ENCODE results near the gene WFDC1.

The WFDC1 gene

GRCh38 chr16:84294531-84295142, at the start of gene WFDC1:
TSS of gene WFDC1 (plus strand) at chr16:84294878. CDS start at chr16:84294972, 94 bp downstream.
- DNase-seq: no peak

GRCh38 chr16:84245956-84246678, 48.6 kb upstream of the WFDC1 start:
- DNase-seq: no peak

DNA sequence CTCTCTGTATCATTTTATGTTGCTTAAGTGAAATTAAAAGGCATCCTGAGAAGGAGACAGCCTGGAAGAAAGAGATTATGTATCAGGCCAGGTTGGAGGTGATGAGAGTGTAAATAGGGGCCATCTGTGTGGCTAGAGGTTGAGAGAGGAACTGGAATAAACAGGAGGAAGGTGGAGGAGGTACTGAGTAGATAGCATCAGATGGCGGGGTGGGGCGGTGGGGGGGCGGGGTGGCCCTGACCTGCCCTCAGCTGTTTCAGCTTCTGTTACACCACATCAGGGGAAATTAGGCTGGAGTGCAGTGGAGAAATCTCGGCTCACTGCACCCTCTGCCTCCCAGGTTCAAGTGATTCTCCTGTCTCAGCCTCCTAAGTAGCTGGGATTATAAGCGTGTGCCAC, 48.0 kb upstream of the WFDC1 start:
- no peak for DNase-seq

- no peak for DNase-seq
Observed at GRCh38 chr16:84247331-84247730, 47.3 kb upstream of the WFDC1 start.

GRCh38 chr16:84247844-84248243, 46.8 kb upstream of the WFDC1 start:
- DNase-seq: no peak

- DNase-seq: no peak
Observed at GRCh38 chr16:84252184-84252583, 42.5 kb upstream of the WFDC1 start.

DNA sequence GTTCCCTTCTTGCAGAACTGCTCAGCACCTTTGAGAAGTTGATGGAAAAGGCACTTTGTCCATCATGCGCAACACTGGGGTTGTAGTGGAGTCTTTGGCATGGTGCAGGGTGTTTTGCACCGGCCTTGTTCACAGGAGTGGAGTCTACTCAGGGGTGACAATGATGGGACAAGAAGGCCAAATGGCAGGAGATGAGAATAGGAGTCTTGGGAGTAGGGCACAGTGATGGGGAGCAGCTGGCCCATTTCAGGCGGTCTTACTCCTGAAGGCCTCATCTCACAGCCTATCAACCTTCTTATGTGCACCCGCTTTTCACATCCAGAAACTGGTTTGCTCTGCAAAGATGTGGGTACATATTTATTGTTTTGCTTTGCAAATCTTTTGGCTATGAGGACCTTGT, 41.5 kb upstream of the WFDC1 start:
- DNase-seq: no peak

DNA sequence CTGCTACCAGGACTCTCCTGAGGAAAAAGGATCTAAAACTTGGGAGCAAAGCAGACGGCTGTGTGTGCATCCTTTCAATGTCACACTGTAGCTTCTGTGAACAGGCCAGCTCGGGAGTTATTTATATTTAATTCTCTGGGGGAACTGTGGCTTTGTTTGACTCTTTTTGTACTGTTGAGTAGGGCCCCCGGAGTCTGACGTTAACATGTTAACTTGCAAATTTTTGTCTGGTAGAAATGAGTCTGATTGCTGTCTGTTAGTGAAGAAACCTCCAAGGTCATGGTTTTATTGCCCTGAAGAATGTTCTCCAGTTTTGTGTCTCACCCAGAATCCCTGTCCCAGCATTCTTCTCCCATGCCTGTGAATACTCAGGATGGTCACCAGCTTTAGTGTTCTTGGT, 40.6 kb upstream of the WFDC1 start:
- no peak for DNase-seq

- DNase-seq: no peak
Observed at GRCh38 chr16:84255050-84255810, 39.4 kb upstream of the WFDC1 start.

DNA sequence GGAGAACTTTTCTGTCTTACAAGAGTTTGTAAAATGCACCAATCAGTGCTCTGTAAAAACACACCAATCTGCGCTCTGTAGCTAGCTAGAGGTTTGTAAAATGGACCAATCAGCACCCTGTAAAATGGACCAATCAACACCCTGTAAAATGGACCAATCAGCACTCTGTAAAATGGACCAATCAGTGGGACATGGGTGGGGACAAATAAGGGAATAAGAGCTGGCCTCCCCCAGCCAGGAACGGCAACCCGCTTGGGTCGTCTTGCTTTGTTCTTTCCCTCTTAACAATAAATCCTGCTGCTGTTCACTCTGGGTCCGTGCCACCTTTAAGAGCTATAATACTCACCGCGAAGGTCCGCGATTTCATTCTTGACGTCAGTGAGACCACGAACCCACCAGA, 36.4 kb upstream of the WFDC1 start:
- DNase-seq: no peak

DNA sequence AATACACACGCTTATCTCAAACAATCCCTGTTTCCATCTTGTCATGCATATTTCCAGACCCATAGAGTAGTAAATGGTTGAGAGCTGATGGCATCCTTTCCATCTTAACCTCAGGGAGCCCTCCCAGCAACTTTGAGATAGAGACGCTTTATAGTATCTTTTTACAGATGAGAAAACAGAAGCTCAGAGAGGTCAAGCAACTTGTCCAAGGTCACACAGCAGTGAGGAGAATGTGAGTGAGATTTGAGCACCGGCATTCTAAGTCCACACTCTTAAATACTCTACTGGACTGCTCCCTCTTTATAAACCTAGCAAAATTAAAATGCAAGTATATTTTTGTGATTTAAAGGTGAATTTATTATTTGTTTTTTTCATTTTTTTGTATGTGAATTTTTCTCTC, 35.0 kb upstream of the WFDC1 start:
- no peak for DNase-seq

- DNase-seq: no peak
Observed at GRCh38 chr16:84260766-84261554, 33.7 kb upstream of the WFDC1 start.

DNA sequence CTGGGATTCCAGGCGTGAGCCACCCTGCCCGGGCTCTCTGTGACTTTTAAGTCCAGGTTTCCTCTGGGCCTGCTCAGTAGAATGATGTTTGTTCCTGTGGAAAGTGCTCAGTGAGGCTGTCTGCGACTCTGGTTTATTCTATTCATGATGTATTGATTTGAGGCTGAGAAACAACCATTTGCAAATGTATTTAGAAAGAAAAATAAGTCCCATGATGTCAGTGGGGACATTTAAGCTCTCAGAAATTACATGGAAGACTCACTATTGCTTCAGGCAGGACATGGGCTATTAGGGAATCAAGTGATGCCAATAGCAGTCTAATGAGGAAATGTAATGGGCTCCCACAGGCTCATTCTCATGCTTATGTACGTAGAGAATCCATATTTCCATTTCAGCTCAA, 32.6 kb upstream of the WFDC1 start:
- no peak for DNase-seq

DNA sequence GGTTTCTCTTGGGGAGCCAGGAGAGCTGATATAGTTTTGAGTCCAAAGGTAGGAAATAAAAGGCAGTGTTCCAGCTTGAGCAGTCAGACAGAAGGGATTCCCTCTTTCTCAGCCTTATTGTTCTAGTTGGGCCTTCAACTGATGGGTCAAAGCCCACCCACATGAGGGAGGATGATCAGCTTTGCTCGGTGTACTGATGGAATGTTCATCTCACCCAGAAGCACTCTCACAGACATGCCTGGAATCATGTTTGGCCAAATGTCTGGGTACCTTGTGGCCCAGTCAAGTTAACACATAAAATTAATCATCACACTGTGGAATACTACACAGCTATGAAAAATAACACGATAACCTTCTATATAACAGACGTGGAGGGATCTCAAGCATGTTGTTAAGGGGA, 31.7 kb upstream of the WFDC1 start:
- DNase-seq: no peak

DNA sequence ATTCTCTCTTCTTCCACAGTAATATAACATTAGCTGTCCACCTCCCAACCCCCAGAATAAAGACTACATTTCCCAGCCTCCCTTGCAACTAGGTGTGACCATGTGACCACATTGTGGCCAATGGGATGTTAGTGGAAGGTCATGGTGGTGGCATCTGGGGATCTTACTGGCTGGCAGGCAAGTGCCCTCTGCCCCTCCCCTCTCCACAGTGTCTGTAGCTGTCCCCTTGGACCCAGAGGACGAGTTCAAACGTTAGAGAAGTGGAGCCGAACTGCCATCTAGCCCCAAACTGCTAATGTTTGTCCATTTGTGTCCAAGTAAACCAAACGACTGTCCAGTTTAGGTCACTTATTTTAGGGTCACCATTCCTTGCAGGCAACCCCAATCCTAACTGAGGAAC, 28.2 kb upstream of the WFDC1 start:
- peak; percentile 10 to 13 for DNase-seq

DNA sequence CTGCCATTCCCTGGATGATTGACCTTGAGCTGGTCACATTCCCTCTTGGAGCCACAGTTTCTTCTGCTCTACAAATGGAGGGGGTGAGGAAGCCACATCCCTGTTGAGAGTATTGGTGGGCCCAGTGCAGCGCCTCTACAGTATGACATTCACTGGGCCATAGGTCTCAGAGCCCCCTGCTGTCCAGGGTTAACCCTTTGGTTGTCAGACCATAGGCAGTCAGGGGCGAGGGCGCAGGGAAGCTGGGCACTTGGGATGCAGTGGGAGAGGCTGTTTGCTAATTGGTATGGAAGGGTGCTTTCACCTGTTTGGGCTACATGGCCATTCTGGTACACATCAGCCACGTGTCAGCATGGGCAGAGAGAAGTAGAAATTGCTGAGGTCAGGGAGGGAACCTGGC, 27.3 kb upstream of the WFDC1 start:
- no peak for DNase-seq

GRCh38 chr16:84268291-84269040, 26.2 kb upstream of the WFDC1 start:
- no peak for DNase-seq

GRCh38 chr16:84270071-84270470, 24.6 kb upstream of the WFDC1 start:
- DNase-seq: no peak

DNA sequence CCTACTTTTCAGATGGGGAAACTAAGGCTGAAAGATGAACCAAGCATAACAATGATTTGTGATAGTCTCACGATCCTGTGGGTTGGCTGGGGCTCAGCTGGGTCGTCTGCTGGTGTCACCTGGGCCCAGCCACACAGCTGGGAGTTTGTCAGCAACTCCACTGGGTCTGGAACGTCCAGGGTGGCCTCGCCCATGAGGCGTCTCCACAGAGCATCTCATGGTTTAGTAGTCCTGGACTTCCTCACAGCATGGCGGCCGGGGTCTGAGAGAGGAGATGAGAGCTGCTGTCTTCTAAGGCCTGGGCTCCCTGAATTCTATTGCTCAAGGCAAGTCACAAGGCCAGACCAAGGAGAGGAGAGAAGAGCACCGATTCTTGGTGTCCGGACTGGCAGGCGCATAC, 24.1 kb upstream of the WFDC1 start:
- no peak for DNase-seq

DNA sequence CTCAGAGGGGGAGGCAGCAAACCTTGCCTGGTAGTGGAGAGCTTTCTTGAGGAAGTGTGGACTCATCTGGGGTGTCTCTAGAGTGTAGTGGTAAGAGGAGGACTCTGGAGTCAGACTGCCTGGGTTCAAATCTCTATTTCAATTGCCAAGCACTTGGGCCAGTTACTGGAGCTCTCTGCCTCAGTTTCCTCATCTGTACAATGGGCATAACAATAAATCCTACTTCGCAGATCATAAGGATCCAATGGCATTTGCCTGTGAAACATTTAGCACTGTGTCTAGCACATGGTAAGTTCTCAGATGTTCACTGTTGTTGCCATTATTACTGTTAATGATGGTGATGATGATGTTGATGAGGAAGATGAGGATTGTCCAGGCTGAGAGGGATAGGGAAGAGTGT, 23.6 kb upstream of the WFDC1 start:
- no peak for DNase-seq

GRCh38 chr16:84271866-84272265, 22.8 kb upstream of the WFDC1 start:
- DNase-seq: no peak

- no peak for DNase-seq
Observed at GRCh38 chr16:84272740-84273320, 21.8 kb upstream of the WFDC1 start.

Measured in stimulated activated CD4-positive, alpha-beta T cell treated with anti-CD3 and anti-CD28 coated beads, Interleukin-2, amount 100 ng/mL, for 48 hours (primary cell).